Ovary (tissue), 3 donors: ENCODE measurements around the gene KCNMA1.

Experiments
- EP300 ChIP-seq: sonication (generic); formaldehyde crosslinking; IDR thresholded peaks from one replicate; pipeline ENCODE4 v1.6.1; 2017; ENCODE audit warnings: antibody characterized with exemption
- TF ChIP-seq, protein P1 (sequence below), 3 donors: fragments of 450-650 bp in 2 of 3; fragments of 200-600 bp in 1 of 3; IDR thresholded peaks; one replicate each; pipeline versions ENCODE4 v1.5.1 to v1.8.0; 2016 to 2022; ENCODE audit warnings: antibody characterized with exemption in 3 of 3, mild to moderate bottlenecking in 1 of 3
- donor health status: DM: no; HTN: no; CAD: no.

DNA sequence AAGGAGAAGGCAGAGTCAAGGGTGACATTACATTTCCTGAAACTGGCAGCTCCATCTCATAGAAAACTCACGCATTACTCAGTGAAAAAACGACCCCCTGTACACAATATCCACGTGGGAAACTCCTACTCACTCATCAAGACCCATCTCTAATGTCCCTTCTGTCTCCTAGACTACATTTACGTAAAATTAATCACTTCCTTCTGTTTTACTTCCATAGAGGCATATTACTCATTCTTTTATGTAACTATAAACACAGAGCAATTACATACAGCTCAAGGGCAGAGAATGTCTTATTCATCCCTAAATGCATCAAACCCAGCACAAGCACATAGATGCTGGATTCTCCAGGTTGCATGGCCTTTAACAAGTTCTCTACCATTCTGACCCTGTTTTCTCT, 281.8 kb downstream of the KCNMA1 start:
- no peak for TF ChIP-seq EP300
- TF ChIP-seq, protein P1, sequence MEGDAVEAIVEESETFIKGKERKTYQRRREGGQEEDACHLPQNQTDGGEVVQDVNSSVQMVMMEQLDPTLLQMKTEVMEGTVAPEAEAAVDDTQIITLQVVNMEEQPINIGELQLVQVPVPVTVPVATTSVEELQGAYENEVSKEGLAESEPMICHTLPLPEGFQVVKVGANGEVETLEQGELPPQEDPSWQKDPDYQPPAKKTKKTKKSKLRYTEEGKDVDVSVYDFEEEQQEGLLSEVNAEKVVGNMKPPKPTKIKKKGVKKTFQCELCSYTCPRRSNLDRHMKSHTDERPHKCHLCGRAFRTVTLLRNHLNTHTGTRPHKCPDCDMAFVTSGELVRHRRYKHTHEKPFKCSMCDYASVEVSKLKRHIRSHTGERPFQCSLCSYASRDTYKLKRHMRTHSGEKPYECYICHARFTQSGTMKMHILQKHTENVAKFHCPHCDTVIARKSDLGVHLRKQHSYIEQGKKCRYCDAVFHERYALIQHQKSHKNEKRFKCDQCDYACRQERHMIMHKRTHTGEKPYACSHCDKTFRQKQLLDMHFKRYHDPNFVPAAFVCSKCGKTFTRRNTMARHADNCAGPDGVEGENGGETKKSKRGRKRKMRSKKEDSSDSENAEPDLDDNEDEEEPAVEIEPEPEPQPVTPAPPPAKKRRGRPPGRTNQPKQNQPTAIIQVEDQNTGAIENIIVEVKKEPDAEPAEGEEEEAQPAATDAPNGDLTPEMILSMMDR (IDR thresholded peaks at IDR 0.05), result no peak
